HepG2 (cell line): Measurements from ENCODE around the gene BSN. TPM values are rescaled to one million over a fixed set of nuclear protein-coding genes. Genes with fewer than 3 reads are reported as not detected.
A peak's percentile ranks its signal among the peaks of the same experiment; 100 is the strongest.

Experiments used
- DMAP1 ChIP-seq: IDR thresholded peaks from 2 replicates; pipeline ENCODE4 v1.6.1; 2016
- DNMT1 ChIP-seq: sonication (generic); formaldehyde crosslinking; IDR thresholded peaks from 2 replicates; pipeline ENCODE4 v1.5.1; 2020; ENCODE audit warnings: mild to moderate bottlenecking, missing genetic modification reagents
- FOXC1 ChIP-seq: sonication (generic); formaldehyde crosslinking; IDR thresholded peaks from 2 replicates; pipeline ENCODE4 v1.8.0; 2022; ENCODE audit warnings: mild to moderate bottlenecking, missing genetic modification reagents, borderline replicate concordance
- HNF4A ChIP-seq: sonication (generic); formaldehyde crosslinking; IDR thresholded peaks from 2 replicates; pipeline ENCODE4 v1.4.0; 2020; ENCODE audit warnings: missing genetic modification reagents
- HNRNPL ChIP-seq: fragments of 200-400 bp; formaldehyde crosslinking; IDR thresholded peaks from 2 replicates; pipeline ENCODE4 v1.6.1; 2017; ENCODE audit warnings: mild to moderate bottlenecking, low read depth, low read length
- LRRFIP1 ChIP-seq: sonication (generic); formaldehyde crosslinking; conservative IDR thresholded peaks from 2 replicates; pipeline ENCODE4 v1.4.0; 2020; ENCODE audit warnings: missing genetic modification reagents
- MAFG ChIP-seq: sonication (generic); formaldehyde crosslinking; IDR thresholded peaks from 2 replicates; pipeline ENCODE4 v1.5.1; 2020; ENCODE audit warnings: mild to moderate bottlenecking, missing genetic modification reagents
- MBNL3 ChIP-seq: fragments of 250-450 bp; sonication (Bioruptor Pico); conservative IDR thresholded peaks from 2 replicates; pipeline ENCODE4 v1.8.0; 2022; ENCODE audit warnings: mild to moderate bottlenecking, inconsistent platforms
- MEIS1 ChIP-seq: sonication (generic); formaldehyde crosslinking; IDR thresholded peaks from 2 replicates; pipeline ENCODE4 v1.9.0; 2021; ENCODE audit warnings: mild to moderate bottlenecking, missing genetic modification reagents, moderate library complexity, borderline replicate concordance
- NFE2L2 ChIP-seq: fragments of 150-350 bp; IDR thresholded peaks from 2 replicates; pipeline ENCODE4 v1.6.1; 2014; ENCODE audit warnings: low read length
- PRDM10 ChIP-seq: sonication (generic); formaldehyde crosslinking; IDR thresholded peaks from 2 replicates; pipeline ENCODE4 v1.4.0; 2020; ENCODE audit warnings: low read depth, missing genetic modification reagents
- PTBP1 ChIP-seq: fragments of 200-400 bp; formaldehyde crosslinking; IDR thresholded peaks from 2 replicates; pipeline ENCODE4 v1.6.1; 2018; ENCODE audit warnings: low read length, low read depth; ENCODE audit not compliant: poor library complexity, severe bottlenecking
- RFX5 ChIP-seq: IDR thresholded peaks from 2 replicates; pipeline ENCODE4 v1.6.1; 2011; ENCODE audit warnings: low read depth, low read length, improper control_type of control experiment
- SATB2 ChIP-seq: sonication (generic); formaldehyde crosslinking; IDR thresholded peaks from 2 replicates; pipeline ENCODE4 v1.5.0; 2020; ENCODE audit warnings: missing genetic modification reagents
- SOX6 ChIP-seq, 2 experiments: fragments of 450-650 bp in 1 of 2; sonication (generic) in 1 of 2; formaldehyde crosslinking in 1 of 2; IDR thresholded peaks; 2 replicates each; pipeline versions ENCODE4 v1.4.0 to v1.6.1; 2017 to 2020; ENCODE audit warnings: antibody characterized with exemption in 1 of 2, mild to moderate bottlenecking in 1 of 2, missing genetic modification reagents in 1 of 2
- TRIM22 ChIP-seq: fragments of 450-650 bp; IDR thresholded peaks from 2 replicates; pipeline ENCODE4 v1.6.1; 2017
- ZNF232 ChIP-seq: sonication (generic); formaldehyde crosslinking; IDR thresholded peaks from 2 replicates; pipeline ENCODE4 v1.4.0; 2020; ENCODE audit warnings: missing genetic modification reagents, borderline replicate concordance
- ZNF317 ChIP-seq: sonication (generic); formaldehyde crosslinking; IDR thresholded peaks from 2 replicates; pipeline ENCODE4 v1.5.0; 2020; ENCODE audit warnings: mild to moderate bottlenecking, missing genetic modification reagents
- ZNF354B ChIP-seq: sonication (generic); formaldehyde crosslinking; IDR thresholded peaks from 2 replicates; pipeline ENCODE4 v1.8.0; 2022; ENCODE audit warnings: mild to moderate bottlenecking, missing genetic modification reagents
- ZNF383 ChIP-seq: sonication (generic); formaldehyde crosslinking; IDR thresholded peaks from 2 replicates; pipeline ENCODE4 v1.4.0; 2020; ENCODE audit warnings: missing genetic modification reagents, mild to moderate bottlenecking, borderline replicate concordance
- ZNF414 ChIP-seq: sonication (generic); formaldehyde crosslinking; IDR thresholded peaks from 2 replicates; pipeline ENCODE4 v1.5.0; 2020; ENCODE audit warnings: missing genetic modification reagents
- ZSCAN22 ChIP-seq: sonication (generic); formaldehyde crosslinking; IDR thresholded peaks from 2 replicates; pipeline ENCODE4 v1.4.0; 2020; ENCODE audit warnings: mild to moderate bottlenecking, missing genetic modification reagents
- polyA plus RNA-seq, 8 experiments: library from polyadenylated mRNA; depleted of rRNA in 3 of 8; stranded (reverse) in 7 of 8; unstranded in 1 of 8; fragments of >200 nt; fragmentation: Illumina TruSeq in 4 of 8; extraction: Trizol in 4 of 8; gene quantifications; 2 replicates each; pipeline versions ENCODE4 v1.2.1 to v1.2.3, GENCODE V29; 2011 to 2016; ENCODE audit warnings: low read depth in 4 of 8, missing spikeins in 1 of 8, mixed read lengths in 1 of 8; ENCODE audit not compliant: insufficient read depth in 1 of 8
- total RNA-seq, 5 experiments: library from RNA; depleted of rRNA; stranded (reverse); fragments of >200 nt; fragmentation: Illumina TruSeq; extraction: Trizol; gene quantifications; 2 replicates each; pipeline ENCODE4 v1.2.3, GENCODE V29; 2016; ENCODE audit warnings: low read depth in 1 of 5

BSN gene
- total and polyA plus RNA-seq, 2 of the 13 experiments (the other 11 are each of a cell fraction or from before 2014, with no cell fraction given) = 0.42 to 0.86 TPM

- no peak for TF ChIP-seq LRRFIP1 (CRISPR knock-in tag)
- TF ChIP-seq ZSCAN22 (CRISPR knock-in tag) = no peak; the same call in 1 of the 2 replicates
- TF ChIP-seq DNMT1 = peak; percentile 49
- no peak for TF ChIP-seq MBNL3 (CRISPR knock-in tag)
- TF ChIP-seq ZNF414 (CRISPR knock-in tag) = no peak; the same call in 1 of the 2 replicates
- no peak for TF ChIP-seq NFE2L2
- TF ChIP-seq SATB2 = no peak
- peak; percentile 67 for TF ChIP-seq FOXC1 (CRISPR knock-in tag)
- TF ChIP-seq PTBP1 = no peak
- no peak for TF ChIP-seq SOX6 (IDR thresholded peaks at IDR 0.05)
- peak; percentile 54; the same call in 1 of the 2 replicates for TF ChIP-seq SOX6 (CRISPR knock-in tag; IDR thresholded peaks at IDR 0.05)
- TF ChIP-seq DMAP1 = peak; percentile 77
- no peak for TF ChIP-seq TRIM22
- no peak; the same call in 1 of the 2 replicates for TF ChIP-seq HNRNPL
- TF ChIP-seq HNF4A (CRISPR knock-in tag) = no peak
- no peak for TF ChIP-seq PRDM10
- TF ChIP-seq ZNF232 (CRISPR knock-in tag) = peak; percentile 61; the same call in 1 of the 2 replicates
- TF ChIP-seq ZNF354B (CRISPR knock-in tag) = no peak
- peak; percentile 36; the same call in 1 of the 2 replicates for TF ChIP-seq ZNF317
- TF ChIP-seq MEIS1 (CRISPR knock-in tag) = peak; percentile 63
- no peak for TF ChIP-seq RFX5
- TF ChIP-seq ZNF383 = no peak
- no peak for TF ChIP-seq MAFG
These were observed 119.6 kb downstream of the BSN start, which contains the start of gene APEH (continued) for GRCh38 chr3:49673715-49674496.
